Thyroid gland (tissue), 4 donors: ENCODE measurements around the gene CSMD2. TPM values are rescaled to one million over a fixed set of nuclear protein-coding genes. Genes with fewer than 3 reads are reported as not detected.
A peak's percentile ranks its signal among the peaks of the same experiment; 100 is the strongest.

ENCODE experiments used
- DNase-seq, 2 donors: peaks; one replicate each; pipeline ENCODE4 v3.0.0-alpha.2; 2019
- H3K27ac ChIP-seq, 3 donors: fragments of 200-600 bp; sonication (generic); 1 replicate in 2 of 3; 2 replicates in 1 of 3; pipeline ENCODE4 v1.5.1; 2016 to 2019; ENCODE audit warnings: mild to moderate bottlenecking in 1 of 3, moderate library complexity in 1 of 3
- H3K27me3 ChIP-seq: fragments of 200-600 bp; sonication (generic); one replicate; pipeline ENCODE4 v1.5.1; 2019
- H3K36me3 ChIP-seq, 2 donors: fragments of 200-600 bp; sonication (generic); one replicate each; pipeline ENCODE4 v1.5.1; 2016 to 2019
- H3K4me1 ChIP-seq, 2 donors: fragments of 200-600 bp; sonication (generic); one replicate each; pipeline ENCODE4 v1.5.1; 2017 to 2019
- H3K4me3 ChIP-seq, 3 donors: fragments of 200-600 bp; sonication (generic); replicated peaks in 1 of 3; 1 replicate in 2 of 3; 2 replicates in 1 of 3; pipeline ENCODE4 v1.5.1; 2016; ENCODE audit warnings: mild to moderate bottlenecking in 1 of 3
- H3K9me3 ChIP-seq: fragments of 200-600 bp; sonication (generic); one replicate; pipeline ENCODE4 v1.5.1; 2017
- CTCF ChIP-seq, 6 experiments: fragments of 200-600 bp in 3 of 6; fragments of 450-650 bp in 3 of 6; sonication (generic) in 3 of 6; IDR thresholded peaks; one replicate each; pipeline ENCODE4 v1.5.1; 2016 to 2019; ENCODE audit warnings: antibody characterized with exemption in 6 of 6, mild to moderate bottlenecking in 2 of 6, inconsistent platforms in 1 of 6, moderate library complexity in 1 of 6
- POLR2A ChIP-seq, 2 donors: fragments of 450-650 bp; IDR thresholded peaks; one replicate each; pipeline ENCODE4 v1.6.1; 2017; ENCODE audit warnings: antibody characterized with exemption in 2 of 2, mild to moderate bottlenecking in 2 of 2, moderate library complexity in 1 of 2
- WGBS, 2 donors: methylation state at CpG; one replicate each; pipeline ENCODE4 v1.1.5; 2017; 5-methylcytosine and 5-hydroxymethylcytosine counted together
- intact Hi-C: fragments of 100-400 bp; cut with DNase I; formaldehyde crosslinking; loops from one replicate; pipeline ENCODE4 v1.15.1; 2023
- total RNA-seq, 4 donors: library from RNA; depleted of rRNA; stranded (reverse); fragments of >200 nt; gene quantifications; one replicate each; pipeline ENCODE4 v1.2.3, GENCODE V29; 2016

CSMD2 gene
- total RNA-seq, 4 donors from 2014 or later, result 0.10 to 0.45 (median 0.13) TPM; not detected in 1

GRCh38 chr1:34176830-34177603, 12.0 kb upstream of the CSMD2 start, which contains the start of gene C1orf94:
Gene C1orf94, plus strand, starts transcription at chr1:34176907. Its CDS starts 883 bp downstream, at chr1:34177790.
- DNase-seq, result no peak
- Histone ChIP-seq H3K27me3 (peaks cover 9% of the 10 kb centered on the region), H3K9me3 (no peaks in the 10 kb centered on the region), H3K36me3 (no peaks in the 10 kb centered on the region), H3K27ac (no peak within 1 kb of the TSS), H3K4me1 (no peaks in the 10 kb centered on the region), H3K4me3 (no peak within 1 kb of the TSS)
- intact Hi-C loops, result no loop called here
- no peak for TF ChIP-seq POLR2A (IDR thresholded peaks at IDR 0.05)
- TF ChIP-seq CTCF (IDR thresholded peaks at IDR 0.05), result no peak
- 1 to 4% methylated on average over 19 to 43 of the region's 58 CpGs for WGBS, 2 donors

DNA sequence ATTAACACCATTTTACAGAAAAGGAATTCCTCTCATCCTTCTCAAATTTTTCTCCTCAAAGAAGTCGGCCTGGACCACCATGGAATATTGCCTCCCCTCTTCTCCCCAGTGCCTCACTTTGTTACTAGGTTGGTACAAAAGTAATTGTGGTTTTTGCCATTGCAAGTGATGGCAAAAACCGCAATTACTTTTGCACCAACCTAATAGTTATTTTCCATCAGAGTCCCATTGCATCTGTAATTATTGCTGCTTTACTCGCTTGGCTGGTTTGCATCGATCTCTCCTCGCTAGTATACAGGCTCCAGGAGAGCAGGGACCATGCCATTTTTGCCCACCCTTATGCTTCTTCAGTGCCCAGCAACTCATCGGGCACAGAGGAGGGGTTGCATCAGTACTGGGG, 10.7 kb upstream of the CSMD2 start:
- Histone ChIP-seq H3K27me3 (peaks cover 9% of the 10 kb centered on the region), H3K4me1 (no peaks in the 10 kb centered on the region), H3K27ac (no peak overlapping the region), H3K9me3 (no peaks in the 10 kb centered on the region), H3K4me3 (no peak overlapping the region), H3K36me3 (no peaks in the 10 kb centered on the region)
- DNase-seq, result no peak
- WGBS, 2 donors, result 84% methylated on average over 6 of the region's 6 CpGs
- TF ChIP-seq CTCF (IDR thresholded peaks at IDR 0.05) (no peak), POLR2A (IDR thresholded peaks at IDR 0.05) (no peak)
- intact Hi-C loops, result no loop called here

DNA sequence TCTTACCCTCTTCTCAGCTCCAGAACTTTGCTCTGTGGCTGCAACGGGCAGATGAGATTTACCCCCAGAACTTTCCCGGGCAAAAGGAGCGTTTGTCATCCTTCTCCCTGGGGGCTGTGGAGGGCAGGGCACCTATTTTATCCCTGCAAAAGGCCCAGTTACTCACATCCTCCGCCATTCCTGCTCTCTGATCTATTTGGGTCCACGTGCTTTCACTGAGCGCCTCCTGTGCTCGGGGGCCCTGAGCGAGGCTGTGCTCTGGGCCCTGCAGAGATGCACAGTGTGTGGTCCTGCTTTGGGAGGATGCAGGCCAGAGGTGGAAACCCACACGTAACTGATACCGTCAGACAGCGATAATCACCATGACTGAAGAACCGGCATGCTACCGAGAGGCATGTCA, 2.4 kb upstream of the CSMD2 start:
- TF ChIP-seq POLR2A (IDR thresholded peaks at IDR 0.05) (no peak), CTCF (IDR thresholded peaks at IDR 0.05) (no peak)
- DNase-seq, result no peak
- 23 to 24% methylated on average over 13 of the region's 13 CpGs for WGBS, 2 donors
- no peaks in the 10 kb centered on the region for H3K9me3 ChIP-seq
- intact Hi-C loops, result no loop called here
- peaks cover 33% of the 10 kb centered on the region for H3K27me3 ChIP-seq
- H3K36me3 ChIP-seq, result no peaks in the 10 kb centered on the region
- H3K27ac ChIP-seq, result no peak overlapping the region
- H3K4me1 ChIP-seq, result peaks cover 16 to 26% of the 10 kb centered on the region in 2 donors
- H3K4me3 ChIP-seq, result no peak overlapping the region

GRCh38 chr1:34166625-34167361, 1.8 kb upstream of the CSMD2 start:
- no peak overlapping the region for H3K4me3 ChIP-seq
- H3K9me3 ChIP-seq, result no peaks in the 10 kb centered on the region
- 3 to 6% methylated on average over 7 to 16 of the region's 24 CpGs for WGBS, 2 donors
- H3K36me3 ChIP-seq, result no peaks in the 10 kb centered on the region
- no peak for TF ChIP-seq POLR2A (IDR thresholded peaks at IDR 0.05)
- no peak for TF ChIP-seq CTCF (IDR thresholded peaks at IDR 0.05)
- intact Hi-C loops, result no loop called here
- peaks cover 16 to 26% of the 10 kb centered on the region in 2 donors for H3K4me1 ChIP-seq
- H3K27me3 ChIP-seq, result peaks cover 33% of the 10 kb centered on the region
- peak in 1 of 2 donors; percentile 2 for DNase-seq
- no peak overlapping the region for H3K27ac ChIP-seq

GRCh38 chr1:34166191-34166624, 1.2 kb upstream of the CSMD2 start:
- WGBS, 2 donors, result 3 to 6% methylated on average over 24 to 27 of the region's 27 CpGs
- Histone ChIP-seq H3K36me3 (no peaks in the 10 kb centered on the region), H3K4me3 (no peak overlapping the region), H3K9me3 (no peaks in the 10 kb centered on the region), H3K4me1 (peaks cover 16 to 26% of the 10 kb centered on the region in 2 donors), H3K27me3 (peaks cover 33% of the 10 kb centered on the region), H3K27ac (no peak overlapping the region)
- intact Hi-C loops, result no loop called here
- TF ChIP-seq CTCF (IDR thresholded peaks at IDR 0.05) (no peak), POLR2A (IDR thresholded peaks at IDR 0.05) (no peak)
- no peak for DNase-seq
